C4-2B (cell line): ENCODE results near the gene KIF6.

ENCODE experiments used
- H3K27ac ChIP-seq: fragments of 450-650 bp; 2 replicates; pipeline ENCODE4 v1.5.1; 2017
- ZFX ChIP-seq: fragments of 450-650 bp; IDR thresholded peaks from 2 replicates; pipeline ENCODE4 v1.6.1; 2017
- TF ChIP-seq, protein P1 (sequence below): fragments of 450-650 bp; conservative IDR thresholded peaks from 2 replicates; pipeline ENCODE4 v1.5.1; 2017; ENCODE audit warnings: mild to moderate bottlenecking

KIF6 gene

DNA sequence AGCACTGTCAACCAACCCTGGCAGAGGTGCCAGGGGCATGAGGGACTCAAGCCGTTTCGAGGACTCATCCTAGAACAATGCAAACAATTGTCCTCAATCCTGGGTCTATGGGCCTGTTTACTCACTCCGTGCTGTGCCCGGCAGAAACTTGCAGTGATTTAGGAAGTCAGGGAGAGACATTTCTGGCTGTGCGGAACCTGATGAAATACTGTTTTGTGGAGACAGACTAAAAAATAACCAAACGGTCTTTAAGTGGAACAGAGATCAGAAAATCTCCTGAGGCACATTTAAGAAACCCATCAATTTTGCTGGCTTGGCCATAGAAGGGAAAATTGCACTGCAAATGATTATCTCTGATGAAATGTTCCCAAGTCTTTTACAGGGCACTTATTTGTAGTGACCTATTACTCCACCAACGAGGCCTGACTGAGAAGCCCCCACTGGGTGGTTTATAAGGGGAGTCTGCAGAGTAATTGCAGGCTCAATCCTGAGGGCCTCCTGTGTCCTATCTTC, 322.9 kb downstream of the KIF6 start:
- H3K27ac ChIP-seq, result no peak overlapping the region
- TF ChIP-seq, protein P1, sequence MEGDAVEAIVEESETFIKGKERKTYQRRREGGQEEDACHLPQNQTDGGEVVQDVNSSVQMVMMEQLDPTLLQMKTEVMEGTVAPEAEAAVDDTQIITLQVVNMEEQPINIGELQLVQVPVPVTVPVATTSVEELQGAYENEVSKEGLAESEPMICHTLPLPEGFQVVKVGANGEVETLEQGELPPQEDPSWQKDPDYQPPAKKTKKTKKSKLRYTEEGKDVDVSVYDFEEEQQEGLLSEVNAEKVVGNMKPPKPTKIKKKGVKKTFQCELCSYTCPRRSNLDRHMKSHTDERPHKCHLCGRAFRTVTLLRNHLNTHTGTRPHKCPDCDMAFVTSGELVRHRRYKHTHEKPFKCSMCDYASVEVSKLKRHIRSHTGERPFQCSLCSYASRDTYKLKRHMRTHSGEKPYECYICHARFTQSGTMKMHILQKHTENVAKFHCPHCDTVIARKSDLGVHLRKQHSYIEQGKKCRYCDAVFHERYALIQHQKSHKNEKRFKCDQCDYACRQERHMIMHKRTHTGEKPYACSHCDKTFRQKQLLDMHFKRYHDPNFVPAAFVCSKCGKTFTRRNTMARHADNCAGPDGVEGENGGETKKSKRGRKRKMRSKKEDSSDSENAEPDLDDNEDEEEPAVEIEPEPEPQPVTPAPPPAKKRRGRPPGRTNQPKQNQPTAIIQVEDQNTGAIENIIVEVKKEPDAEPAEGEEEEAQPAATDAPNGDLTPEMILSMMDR, result no peak
- no peak for TF ChIP-seq ZFX

DNA sequence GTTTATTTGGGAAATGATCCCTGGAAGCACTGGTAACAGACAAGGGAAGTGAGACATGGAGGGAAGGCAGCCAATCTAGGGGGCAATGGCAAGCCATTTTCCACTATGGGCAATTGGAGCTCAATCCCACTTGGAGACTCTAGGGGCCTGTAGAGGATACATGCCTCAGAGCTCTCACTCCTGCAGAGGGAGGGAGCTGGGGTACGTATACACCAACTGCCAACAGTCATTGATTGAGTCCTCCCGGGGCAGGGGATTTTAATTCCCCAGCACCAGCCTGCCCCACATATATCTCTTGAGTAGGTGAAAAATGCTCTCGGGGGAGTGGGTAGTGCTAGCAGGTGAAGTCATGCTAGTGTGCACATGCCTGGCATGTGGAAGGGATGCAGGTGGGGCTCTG, 323.8 kb downstream of the KIF6 start:
- H3K27ac ChIP-seq, result no peak overlapping the region

DNA sequence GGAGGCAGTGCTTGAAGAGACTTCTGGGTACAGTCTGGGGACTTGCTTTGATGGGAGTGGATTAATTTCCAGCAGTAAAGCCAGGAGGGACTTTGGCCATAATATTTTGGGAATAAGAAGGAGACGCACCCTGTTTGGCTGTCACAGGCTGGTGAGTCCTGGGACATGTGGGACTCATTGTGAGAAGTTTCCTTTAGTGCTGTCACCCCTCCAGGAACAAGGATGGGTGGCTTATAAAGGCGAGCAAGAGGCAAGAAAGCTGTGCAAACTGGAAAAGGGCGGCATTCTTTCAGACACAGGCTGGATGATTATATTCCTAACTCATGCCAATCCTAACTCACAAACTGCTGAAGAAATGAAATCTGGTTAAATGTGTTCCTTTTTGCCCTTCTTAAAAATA, 325.2 kb downstream of the KIF6 start:
- H3K27ac ChIP-seq, result no peak overlapping the region

More for the DNA sequence above, 323.8 kb downstream of the KIF6 start:
- no peak for TF ChIP-seq ZFX
- TF ChIP-seq, protein P1, result no peak

DNA sequence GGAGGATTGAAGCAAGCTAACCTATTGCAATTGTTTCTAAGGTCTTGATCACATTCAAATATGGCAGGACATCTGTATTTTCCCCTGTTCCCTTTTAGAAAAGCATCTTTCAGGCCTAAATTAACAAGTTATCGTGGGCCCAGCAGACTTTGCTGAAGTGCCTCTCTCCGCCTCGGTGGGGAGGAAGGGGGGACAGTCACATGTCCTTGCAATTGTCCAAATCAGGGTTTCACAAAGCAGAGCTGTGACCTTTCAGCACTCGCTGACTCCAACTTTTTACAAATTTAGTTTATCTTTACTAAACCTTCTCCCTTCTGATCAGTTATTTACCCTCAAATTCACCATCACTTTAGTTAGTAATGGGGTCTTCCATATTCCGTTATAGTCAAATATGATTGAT, 328.4 kb downstream of the KIF6 start:
- no peak overlapping the region for H3K27ac ChIP-seq
- no peak for TF ChIP-seq ZFX
- TF ChIP-seq, protein P1, result no peak

More for the DNA sequence above, 325.2 kb downstream of the KIF6 start:
- TF ChIP-seq, protein P1, result no peak
- no peak for TF ChIP-seq ZFX

DNA sequence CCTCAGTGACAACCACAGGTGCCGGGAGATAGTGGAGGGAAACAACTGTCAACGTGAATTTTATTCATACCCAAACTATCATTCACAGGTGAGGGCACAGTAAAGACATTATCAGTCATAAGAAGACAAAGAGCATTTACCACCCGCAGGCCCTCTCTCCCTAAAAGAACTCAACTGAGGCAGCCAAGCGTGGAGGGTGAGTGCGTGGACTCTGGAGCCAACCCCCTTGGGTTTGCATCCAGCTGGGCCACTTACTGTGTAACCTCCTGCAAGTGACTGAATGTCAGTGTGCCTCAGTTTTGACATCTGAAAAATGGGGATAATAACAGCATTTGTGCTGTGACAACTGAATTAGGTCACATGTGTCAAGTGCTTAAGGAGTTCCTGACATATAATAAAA, 332.1 kb downstream of the KIF6 start:
- no peak overlapping the region for H3K27ac ChIP-seq
- TF ChIP-seq ZFX, result no peak
- TF ChIP-seq, protein P1, result no peak

DNA sequence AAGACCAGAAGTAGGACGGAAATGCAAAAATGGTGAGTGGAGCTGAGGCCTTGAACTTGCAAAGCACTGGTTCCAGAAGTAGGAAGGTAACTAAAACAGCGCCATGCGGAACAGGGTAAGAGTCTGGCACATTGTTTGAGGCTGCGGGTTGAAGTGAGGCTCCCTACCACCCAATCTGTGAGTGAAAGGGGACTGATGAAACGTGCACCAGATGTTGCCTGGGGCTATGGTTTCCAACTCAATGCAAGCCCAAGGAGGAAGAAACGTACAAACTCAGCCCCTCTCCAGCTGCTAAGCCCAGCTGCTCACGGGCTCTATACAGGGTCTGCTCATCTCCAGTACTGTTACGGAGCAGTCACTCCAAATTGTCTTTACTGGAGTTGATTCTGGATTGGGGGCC, 334.0 kb downstream of the KIF6 start:
- H3K27ac ChIP-seq, result no peak overlapping the region
- no peak for TF ChIP-seq ZFX
- TF ChIP-seq, protein P1, result no peak

DNA sequence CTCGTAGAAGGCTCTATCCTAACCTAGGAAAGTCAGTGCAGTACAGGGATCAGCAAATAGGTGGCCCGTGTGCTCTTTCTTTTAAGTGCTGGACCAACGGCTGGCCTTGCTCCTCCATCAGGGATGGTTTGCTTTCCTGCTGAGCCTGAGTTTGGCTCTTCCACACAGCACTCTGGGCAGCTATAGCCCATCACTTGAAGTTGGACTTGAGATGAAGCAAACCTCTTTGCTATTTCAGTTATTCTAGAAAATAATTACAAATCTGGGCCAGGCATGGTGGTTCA, 335.8 kb downstream of the KIF6 start:
- H3K27ac ChIP-seq, result no peak overlapping the region
- no peak for TF ChIP-seq ZFX
- TF ChIP-seq, protein P1, result peak; percentile 22
